Loucy (cell line): ENCODE measurements around the gene COL2A1.

ENCODE experiments used
- EZH2phosphoT487 ChIP-seq: fragments of 200-600 bp; IDR thresholded peaks from 2 replicates; pipeline ENCODE4 v1.6.1; 2018; ENCODE audit warnings: antibody characterized with exemption, mild to moderate bottlenecking, moderate library complexity, borderline replicate concordance
- TF ChIP-seq, protein P1 (sequence below): fragments of 200-600 bp; sonication (generic); conservative IDR thresholded peaks from 2 replicates; pipeline ENCODE4 v1.5.1; 2014; ENCODE audit warnings: mild to moderate bottlenecking, antibody characterized with exemption, low read length

DNA sequence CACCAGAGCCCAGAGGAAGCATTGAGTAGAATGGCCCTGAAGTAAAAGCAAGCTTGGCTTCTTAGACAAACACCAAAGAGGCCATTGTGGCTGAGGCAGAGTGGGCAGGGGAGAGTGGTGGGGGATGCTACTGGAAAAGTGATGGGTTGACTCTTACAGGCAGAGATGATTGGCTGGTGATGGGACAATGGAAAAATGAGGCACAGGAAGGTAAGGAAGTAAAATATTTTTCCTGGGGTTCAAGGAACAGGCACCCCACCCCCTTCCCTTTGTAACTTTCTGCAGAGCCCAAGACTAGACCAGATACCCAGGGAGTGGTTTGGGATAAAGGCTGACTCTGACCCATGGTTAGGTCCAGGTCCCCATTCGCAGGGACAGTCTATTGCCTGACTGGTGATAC is 34.9 kb upstream of the COL2A1 start:
- TF ChIP-seq, protein P1, sequence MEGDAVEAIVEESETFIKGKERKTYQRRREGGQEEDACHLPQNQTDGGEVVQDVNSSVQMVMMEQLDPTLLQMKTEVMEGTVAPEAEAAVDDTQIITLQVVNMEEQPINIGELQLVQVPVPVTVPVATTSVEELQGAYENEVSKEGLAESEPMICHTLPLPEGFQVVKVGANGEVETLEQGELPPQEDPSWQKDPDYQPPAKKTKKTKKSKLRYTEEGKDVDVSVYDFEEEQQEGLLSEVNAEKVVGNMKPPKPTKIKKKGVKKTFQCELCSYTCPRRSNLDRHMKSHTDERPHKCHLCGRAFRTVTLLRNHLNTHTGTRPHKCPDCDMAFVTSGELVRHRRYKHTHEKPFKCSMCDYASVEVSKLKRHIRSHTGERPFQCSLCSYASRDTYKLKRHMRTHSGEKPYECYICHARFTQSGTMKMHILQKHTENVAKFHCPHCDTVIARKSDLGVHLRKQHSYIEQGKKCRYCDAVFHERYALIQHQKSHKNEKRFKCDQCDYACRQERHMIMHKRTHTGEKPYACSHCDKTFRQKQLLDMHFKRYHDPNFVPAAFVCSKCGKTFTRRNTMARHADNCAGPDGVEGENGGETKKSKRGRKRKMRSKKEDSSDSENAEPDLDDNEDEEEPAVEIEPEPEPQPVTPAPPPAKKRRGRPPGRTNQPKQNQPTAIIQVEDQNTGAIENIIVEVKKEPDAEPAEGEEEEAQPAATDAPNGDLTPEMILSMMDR: no peak
- no peak for TF ChIP-seq EZH2phosphoT487
